Body of pancreas (tissue), 4 donors: Measurements from ENCODE around the gene SERPINB6. TPM values are rescaled to one million over a fixed set of nuclear protein-coding genes. Genes with fewer than 3 reads are reported as not detected.
"Not testable (repeated sequence)": the region's sequence is repeated elsewhere in the genome, so short reads cannot be mapped to it uniquely, and the experiment has no call there.

Experiments used
- ATAC-seq: fragments of 150-250 bp; one replicate; pipeline ENCODE4 v1.9.1; 2016
- DNase-seq, 4 donors: peaks; one replicate each; pipeline ENCODE4 v3.0.0-alpha.2; 2019
- H3K27ac ChIP-seq, 4 donors: fragments of 200-600 bp; sonication (generic); 1 replicate in 3 of 4; 2 replicates in 1 of 4; pipeline versions ENCODE4 v1.5.1 to v1.6.1; 2016 to 2019; ENCODE audit warnings: mild to moderate bottlenecking in 1 of 4, mixed read lengths in 1 of 4, moderate library complexity in 1 of 4
- H3K27me3 ChIP-seq, 2 donors: fragments of 200-600 bp; sonication (generic); one replicate each; pipeline ENCODE4 v1.6.0; 2016; ENCODE audit warnings: mild to moderate bottlenecking in 1 of 2
- H3K36me3 ChIP-seq, 2 donors: fragments of 200-600 bp; sonication (generic); replicated peaks in 1 of 2; 2 replicates each; pipeline ENCODE4 v1.5.1; 2016; ENCODE audit warnings: low read depth in 2 of 2; ENCODE audit not compliant: insufficient read depth in 1 of 2
- H3K4me1 ChIP-seq: fragments of 200-600 bp; sonication (generic); one replicate; pipeline ENCODE4 v1.6.0; 2016
- H3K4me3 ChIP-seq, 2 donors: fragments of 200-600 bp; sonication (generic); 1 replicate in 1 of 2; 2 replicates in 1 of 2; pipeline ENCODE4 v1.5.1; 2016 to 2019
- H3K9me3 ChIP-seq, 3 donors: fragments of 200-600 bp; sonication (generic); 1 replicate in 2 of 3; 2 replicates in 1 of 3; pipeline ENCODE4 v1.5.1; 2016
- POLR2A ChIP-seq, 3 donors: fragments of 450-650 bp; IDR thresholded peaks; one replicate each; pipeline ENCODE4 v1.6.1; 2016; ENCODE audit warnings: antibody characterized with exemption in 3 of 3, mild to moderate bottlenecking in 2 of 3
- WGBS, 2 donors: methylation state at CpG; one replicate each; pipeline ENCODE4 v1.1.5; 2017; 5-methylcytosine and 5-hydroxymethylcytosine counted together
- intact Hi-C: fragments of 100-400 bp; cut with DNase I; formaldehyde crosslinking; loops from one replicate; pipeline ENCODE4 v1.15.1; 2023
- total RNA-seq, 2 donors: library from RNA; depleted of rRNA; stranded (reverse); fragments of >200 nt; gene quantifications; one replicate each; pipeline ENCODE4 v1.1.0, GENCODE V29; 2016
- TF ChIP-seq, protein P1 (sequence below), 7 experiments: fragments of 450-650 bp in 4 of 7; fragments of 200-600 bp in 3 of 7; sonication (generic) in 3 of 7; IDR thresholded peaks; one replicate each; pipeline ENCODE4 v1.5.1; 2016 to 2019; ENCODE audit warnings: antibody characterized with exemption in 7 of 7

The SERPINB6 gene
- total RNA-seq, 2 donors from 2014 or later = 113 to 147 TPM

DNA sequence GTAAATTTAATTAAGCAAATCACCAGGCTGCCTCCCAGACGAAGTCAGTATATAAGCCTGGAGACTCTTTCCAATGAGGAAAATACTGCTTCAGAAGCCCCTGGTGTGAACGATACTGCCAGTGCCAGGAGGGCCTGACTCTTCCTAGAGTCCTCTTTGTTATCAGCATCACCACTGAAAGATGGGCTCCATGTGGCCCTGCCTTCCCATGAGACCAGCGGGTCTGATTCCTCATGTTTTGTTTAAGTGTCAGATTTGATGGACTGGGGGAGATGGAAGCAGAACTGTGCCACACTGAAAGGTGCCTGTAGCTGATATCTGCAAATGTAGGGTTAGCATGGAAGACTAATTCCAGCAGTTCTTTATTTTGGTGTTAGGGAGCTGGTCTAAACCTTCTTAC, 36.2 kb upstream of the SERPINB6 start:
- 86 to 90% methylated on average over 3 of the region's 3 CpGs for WGBS, 2 donors
- Histone ChIP-seq H3K4me1 (no peaks in the 10 kb centered on the region), H3K4me3 (no peak overlapping the region), H3K36me3 (peaks cover 5 to 6% of the 10 kb centered on the region in 2 donors), H3K27ac (no peak overlapping the region), H3K9me3 (no peaks in the 10 kb centered on the region), H3K27me3 (no peaks in the 10 kb centered on the region)
- intact Hi-C loops = loop anchor here (5.0 kb wide), 1 partner anchor 45 kb away; no protein-coding TSS in a partner anchor
- TF ChIP-seq, protein P1, sequence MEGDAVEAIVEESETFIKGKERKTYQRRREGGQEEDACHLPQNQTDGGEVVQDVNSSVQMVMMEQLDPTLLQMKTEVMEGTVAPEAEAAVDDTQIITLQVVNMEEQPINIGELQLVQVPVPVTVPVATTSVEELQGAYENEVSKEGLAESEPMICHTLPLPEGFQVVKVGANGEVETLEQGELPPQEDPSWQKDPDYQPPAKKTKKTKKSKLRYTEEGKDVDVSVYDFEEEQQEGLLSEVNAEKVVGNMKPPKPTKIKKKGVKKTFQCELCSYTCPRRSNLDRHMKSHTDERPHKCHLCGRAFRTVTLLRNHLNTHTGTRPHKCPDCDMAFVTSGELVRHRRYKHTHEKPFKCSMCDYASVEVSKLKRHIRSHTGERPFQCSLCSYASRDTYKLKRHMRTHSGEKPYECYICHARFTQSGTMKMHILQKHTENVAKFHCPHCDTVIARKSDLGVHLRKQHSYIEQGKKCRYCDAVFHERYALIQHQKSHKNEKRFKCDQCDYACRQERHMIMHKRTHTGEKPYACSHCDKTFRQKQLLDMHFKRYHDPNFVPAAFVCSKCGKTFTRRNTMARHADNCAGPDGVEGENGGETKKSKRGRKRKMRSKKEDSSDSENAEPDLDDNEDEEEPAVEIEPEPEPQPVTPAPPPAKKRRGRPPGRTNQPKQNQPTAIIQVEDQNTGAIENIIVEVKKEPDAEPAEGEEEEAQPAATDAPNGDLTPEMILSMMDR (IDR thresholded peaks at IDR 0.05) = no peak
- TF ChIP-seq POLR2A (IDR thresholded peaks at IDR 0.05) = no peak
- ATAC-seq = no peak
- no peak for DNase-seq

DNA sequence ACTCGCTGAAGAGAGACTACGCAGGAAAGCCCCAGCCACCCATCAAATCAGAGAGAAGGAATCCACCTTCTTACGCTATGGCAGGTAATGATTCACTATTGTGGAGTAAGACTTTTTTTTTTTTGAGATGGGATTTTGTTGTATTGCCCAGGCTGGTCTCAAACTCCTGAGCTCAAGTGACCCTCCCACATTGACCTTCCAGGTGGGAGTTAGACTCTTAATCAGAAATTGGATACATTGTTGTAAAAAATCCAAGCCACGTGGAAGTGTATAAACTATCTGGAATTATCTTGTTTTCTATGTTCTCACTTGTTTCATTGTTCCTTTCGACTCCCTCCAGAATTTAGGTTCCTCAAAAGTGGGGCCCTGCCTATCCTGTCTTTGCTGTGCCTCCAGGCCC, 35.1 kb upstream of the SERPINB6 start:
- no peaks in the 10 kb centered on the region for H3K9me3 ChIP-seq
- intact Hi-C loops = loop anchor here (5.0 kb wide), 1 partner anchor 46 kb away; no protein-coding TSS in a partner anchor
- peaks cover 5 to 6% of the 10 kb centered on the region in 2 donors for H3K36me3 ChIP-seq
- no peaks in the 10 kb centered on the region for H3K27me3 ChIP-seq
- H3K4me1 ChIP-seq = peaks cover 7% of the 10 kb centered on the region
- 91% methylated on average over 5 of the region's 5 CpGs for WGBS, 2 donors
- DNase-seq (no peak), ATAC-seq (no peak)
- no peak overlapping the region for H3K27ac ChIP-seq
- no peak overlapping the region for H3K4me3 ChIP-seq
- TF ChIP-seq, protein P1 (IDR thresholded peaks at IDR 0.05) = no peak
- TF ChIP-seq POLR2A (IDR thresholded peaks at IDR 0.05) = no peak

GRCh38 chr6:3005874-3006273, 34.5 kb upstream of the SERPINB6 start:
- no peak overlapping the region for H3K27ac ChIP-seq
- peaks cover 12% of the 10 kb centered on the region for H3K4me1 ChIP-seq
- no peak for TF ChIP-seq POLR2A (IDR thresholded peaks at IDR 0.05)
- TF ChIP-seq, protein P1 (IDR thresholded peaks at IDR 0.05) = no peak
- intact Hi-C loops = loop anchor here (5.0 kb wide), 1 partner anchor 46 kb away; no protein-coding TSS in a partner anchor
- DNase-seq (no peak), ATAC-seq (no peak)
- H3K36me3 ChIP-seq = peaks cover 5 to 6% of the 10 kb centered on the region in 2 donors
- H3K27me3 ChIP-seq = no peaks in the 10 kb centered on the region
- 93 to 96% methylated on average over 9 of the region's 9 CpGs for WGBS, 2 donors
- no peak overlapping the region for H3K4me3 ChIP-seq
- no peaks in the 10 kb centered on the region for H3K9me3 ChIP-seq

GRCh38 chr6:3005077-3005476, 33.7 kb upstream of the SERPINB6 start:
- DNase-seq = no peak
- Histone ChIP-seq H3K27me3 (no peaks in the 10 kb centered on the region), H3K9me3 (no peaks in the 10 kb centered on the region), H3K4me1 (peaks cover 20% of the 10 kb centered on the region), H3K4me3 (no peak overlapping the region), H3K36me3 (peaks cover 0 to 3% of the 10 kb centered on the region in 2 donors), H3K27ac (no peak overlapping the region)
- WGBS, 2 donors = 87 to 97% methylated on average over 9 of the region's 9 CpGs
- TF ChIP-seq, protein P1 (IDR thresholded peaks at IDR 0.05) = no peak
- TF ChIP-seq POLR2A (IDR thresholded peaks at IDR 0.05) = no peak
- intact Hi-C loops = loop anchor here (5.0 kb wide), 1 partner anchor 47 kb away; no protein-coding TSS in a partner anchor
- no peak for ATAC-seq

DNA sequence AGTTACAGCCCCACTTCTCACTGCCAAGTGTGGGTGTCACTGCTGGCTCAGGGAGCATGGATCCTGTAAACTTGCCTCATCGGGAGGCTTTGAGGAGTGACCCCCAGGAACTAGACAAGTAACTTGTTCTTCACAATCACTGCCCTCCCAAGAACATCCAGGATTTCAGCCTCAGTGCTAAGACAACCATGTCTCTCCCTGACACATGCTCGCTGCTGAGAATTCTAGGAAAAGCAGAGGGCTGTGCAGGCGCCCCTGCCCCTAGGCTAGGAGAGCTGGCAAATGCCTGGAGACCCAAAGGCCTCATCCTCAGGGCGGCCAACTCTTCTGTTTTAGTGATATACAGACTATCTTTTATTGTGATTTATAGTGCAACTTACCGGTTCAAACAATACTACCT, 31.9 kb upstream of the SERPINB6 start:
- WGBS, 2 donors = 71 to 74% methylated on average over 3 to 4 of the region's 5 CpGs
- H3K9me3 ChIP-seq, H3K27ac ChIP-seq, H3K4me3 ChIP-seq, H3K36me3 ChIP-seq, intact Hi-C loops, H3K27me3 ChIP-seq, ATAC-seq: not testable (repeated sequence)
- DNase-seq = peak in 1 of 4 donors; percentile 3
- peaks cover 32% of the 10 kb centered on the region for H3K4me1 ChIP-seq
